ENCODE results near the gene PTGR3.

- TF ChIP-seq CTCF (conservative IDR thresholded peaks at IDR 0.05; ENCODE audit: low read depth, low read length) (no peak), EZH2 (IDR thresholded peaks at IDR 0.05; ENCODE audit: borderline replicate concordance, low read depth, low read length, poor library complexity, severe bottlenecking) (no peak)
These were observed 35.2 kb downstream of the PTGR3 start for GRCh38 chr18:75173738-75174137.

All from A673 (cell line).